ENCODE data around the gene NOP10. TPM values are rescaled to one million over a fixed set of nuclear protein-coding genes. Genes with fewer than 3 reads are reported as not detected.

The NOP10 gene
- polyA plus RNA-seq, 1 donor (not counting 4 experiments of a cell fraction or from before 2014, with no cell fraction given), result 663 TPM

DNA sequence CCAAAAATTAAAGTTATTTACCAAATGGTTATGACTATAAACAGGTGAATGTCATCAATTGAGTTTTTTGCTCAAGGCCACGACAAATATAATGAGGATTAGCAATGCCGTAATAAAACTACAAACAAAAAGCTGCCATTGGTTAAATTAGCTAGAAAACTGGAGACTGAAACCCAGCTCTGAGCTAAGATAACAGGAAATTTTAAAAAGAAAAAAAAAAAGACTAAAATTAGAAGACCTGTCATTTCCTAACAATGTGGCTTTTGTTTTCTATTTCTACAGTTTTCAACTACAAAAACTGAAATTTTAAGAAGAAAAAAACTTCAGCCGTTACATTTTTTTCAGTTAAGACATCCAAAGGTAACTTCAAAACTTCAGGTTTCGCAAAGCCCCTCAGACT is 15.0 kb downstream of the NOP10 start:
- DNase-seq (ENCODE audit: low read depth, low spot score), result no peak
- Histone ChIP-seq H3K4me1 (ENCODE audit: control insufficient read depth, extremely low read depth, insufficient read depth, low read length) (no peaks in the 10 kb centered on the region), H3K36me3 (ENCODE audit: control insufficient read depth in 2 of 2, extremely low read depth in 1 of 2, insufficient read depth in 2 of 2, low read length in 2 of 2) (no peaks in the 10 kb centered on the region), H3K9me1 (ENCODE audit: control insufficient read depth, extremely low read depth, insufficient read depth, low read length) (no peaks in the 10 kb centered on the region), H2AFZ (ENCODE audit: control insufficient read depth, low read length) (no peak overlapping the region), H3K4me3 (ENCODE audit: control insufficient read depth in 2 of 3, extremely low read depth in 1 of 3, insufficient read depth in 2 of 3, low read depth in 1 of 3, low read length in 3 of 3) (no peak overlapping the region), H3K27me3 (ENCODE audit: control insufficient read depth, extremely low read depth, insufficient read depth, low read length) (no peaks in the 10 kb centered on the region), H3K79me2 (ENCODE audit: control insufficient read depth, insufficient read depth, low read length) (no peaks in the 10 kb centered on the region), H4K20me1 (ENCODE audit: control insufficient read depth, extremely low read depth, insufficient read depth, low read length) (no peaks in the 10 kb centered on the region), H3K4me2 (ENCODE audit: control insufficient read depth, extremely low read depth, insufficient read depth, low read depth, low read length) (no peak overlapping the region), H3K9ac (ENCODE audit: control insufficient read depth, extremely low read depth, insufficient read depth, low read length) (no peak overlapping the region), H3K9me3 (ENCODE audit: control insufficient read depth, low read depth, low read length) (no peaks in the 10 kb centered on the region), H3K27ac (ENCODE audit: control insufficient read depth, insufficient read depth, low read length) (no peak overlapping the region)
- TF ChIP-seq, protein P1, sequence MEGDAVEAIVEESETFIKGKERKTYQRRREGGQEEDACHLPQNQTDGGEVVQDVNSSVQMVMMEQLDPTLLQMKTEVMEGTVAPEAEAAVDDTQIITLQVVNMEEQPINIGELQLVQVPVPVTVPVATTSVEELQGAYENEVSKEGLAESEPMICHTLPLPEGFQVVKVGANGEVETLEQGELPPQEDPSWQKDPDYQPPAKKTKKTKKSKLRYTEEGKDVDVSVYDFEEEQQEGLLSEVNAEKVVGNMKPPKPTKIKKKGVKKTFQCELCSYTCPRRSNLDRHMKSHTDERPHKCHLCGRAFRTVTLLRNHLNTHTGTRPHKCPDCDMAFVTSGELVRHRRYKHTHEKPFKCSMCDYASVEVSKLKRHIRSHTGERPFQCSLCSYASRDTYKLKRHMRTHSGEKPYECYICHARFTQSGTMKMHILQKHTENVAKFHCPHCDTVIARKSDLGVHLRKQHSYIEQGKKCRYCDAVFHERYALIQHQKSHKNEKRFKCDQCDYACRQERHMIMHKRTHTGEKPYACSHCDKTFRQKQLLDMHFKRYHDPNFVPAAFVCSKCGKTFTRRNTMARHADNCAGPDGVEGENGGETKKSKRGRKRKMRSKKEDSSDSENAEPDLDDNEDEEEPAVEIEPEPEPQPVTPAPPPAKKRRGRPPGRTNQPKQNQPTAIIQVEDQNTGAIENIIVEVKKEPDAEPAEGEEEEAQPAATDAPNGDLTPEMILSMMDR (optimal IDR thresholded peaks at IDR 0.05 in 1 of 3, IDR thresholded peaks at IDR 0.05 in 1 of 3, conservative IDR thresholded peaks at IDR 0.05 in 1 of 3; ENCODE audit: extremely low read depth in 1 of 3, insufficient read depth in 2 of 3, low read length in 3 of 3), result no peak
- no peak for FAIRE-seq
- dilution Hi-C loops (cut with MboI; ENCODE audit: extremely low pct_ligation_motif_present, low sequenced_read_pairs), result no loop called here

DNA sequence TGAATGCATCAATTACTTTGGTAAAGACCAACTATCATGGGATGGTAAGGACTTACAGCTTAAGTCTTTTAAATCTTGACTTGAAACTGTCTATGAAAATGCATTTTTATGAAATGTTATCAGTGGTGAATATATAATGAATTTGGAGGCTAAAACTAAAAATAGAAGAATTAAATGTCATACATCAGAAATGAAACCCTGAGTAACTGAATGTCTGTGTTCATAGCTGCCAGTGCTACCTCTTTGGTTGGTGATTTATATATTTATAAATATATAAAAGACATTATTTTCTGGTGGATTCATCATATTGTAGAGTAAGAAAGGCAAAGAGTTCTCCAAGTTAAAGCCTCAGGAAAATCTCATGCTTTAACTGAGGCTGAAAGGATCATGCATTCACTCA is 17.6 kb downstream of the NOP10 start:
- no peak overlapping the region for H3K4me2 ChIP-seq (ENCODE audit: control insufficient read depth, extremely low read depth, insufficient read depth, low read depth, low read length)
- no peak for TF ChIP-seq EZH2 (IDR thresholded peaks at IDR 0.05; ENCODE audit: low read length)
- TF ChIP-seq, protein P1 (optimal IDR thresholded peaks at IDR 0.05 in 1 of 3, IDR thresholded peaks at IDR 0.05 in 1 of 3, conservative IDR thresholded peaks at IDR 0.05 in 1 of 3; ENCODE audit: extremely low read depth in 1 of 3, insufficient read depth in 2 of 3, low read length in 3 of 3), result no peak
- no peaks in the 10 kb centered on the region for H3K36me3 ChIP-seq (ENCODE audit: control insufficient read depth in 2 of 2, extremely low read depth in 1 of 2, insufficient read depth in 2 of 2, low read length in 2 of 2)
- H3K27ac ChIP-seq (ENCODE audit: control insufficient read depth, insufficient read depth, low read length), result no peak overlapping the region
- FAIRE-seq (no peak), DNase-seq (ENCODE audit: low read depth, low spot score) (no peak)
- no peaks in the 10 kb centered on the region for H3K27me3 ChIP-seq (ENCODE audit: control insufficient read depth, extremely low read depth, insufficient read depth, low read length)
- H4K20me1 ChIP-seq (ENCODE audit: control insufficient read depth, extremely low read depth, insufficient read depth, low read length), result no peaks in the 10 kb centered on the region
- H3K4me1 ChIP-seq (ENCODE audit: control insufficient read depth, extremely low read depth, insufficient read depth, low read length), result peaks cover 2% of the 10 kb centered on the region
- no peaks in the 10 kb centered on the region for H3K79me2 ChIP-seq (ENCODE audit: control insufficient read depth, insufficient read depth, low read length)
- no peaks in the 10 kb centered on the region for H3K9me1 ChIP-seq (ENCODE audit: control insufficient read depth, extremely low read depth, insufficient read depth, low read length)
- H3K4me3 ChIP-seq (ENCODE audit: control insufficient read depth in 2 of 3, extremely low read depth in 1 of 3, insufficient read depth in 2 of 3, low read depth in 1 of 3, low read length in 3 of 3), result no peak overlapping the region
- no peaks in the 10 kb centered on the region for H3K9me3 ChIP-seq (ENCODE audit: control insufficient read depth, low read depth, low read length)
- dilution Hi-C loops (cut with MboI; ENCODE audit: extremely low pct_ligation_motif_present, low sequenced_read_pairs), result no loop called here
- no peak overlapping the region for H3K9ac ChIP-seq (ENCODE audit: control insufficient read depth, extremely low read depth, insufficient read depth, low read length)
- no peak overlapping the region for H2AFZ ChIP-seq (ENCODE audit: control insufficient read depth, low read length)

Data from keratinocyte (primary cell).